ENCODE data around the gene NPAS2.

Gene NPAS2

GRCh38 chr2:100934504-100935371 lies 114.8 kb downstream of the NPAS2 start:
- H3K4me1 ChIP-seq (ENCODE audit: low read length): no peaks in the 10 kb centered on the region
- no peak overlapping the region for H3K27ac ChIP-seq (ENCODE audit: low read length)
- H3K79me2 ChIP-seq (ENCODE audit: low read length): no peaks in the 10 kb centered on the region
- H3K36me3 ChIP-seq (replicated peaks; ENCODE audit: insufficient read depth, low read length): no peaks in the 10 kb centered on the region
- TF ChIP-seq CTCF (IDR thresholded peaks at IDR 0.05; ENCODE audit: low read length) (no peak), EZH2phosphoT487 (IDR thresholded peaks at IDR 0.05; ENCODE audit: low read length) (no peak), EZH2 (optimal IDR thresholded peaks at IDR 0.05; ENCODE audit: low read depth, low read length) (no peak)
- H3K9me3 ChIP-seq (replicated peaks; ENCODE audit: insufficient read depth, low read length): no peaks in the 10 kb centered on the region
- no peak overlapping the region for H3K4me2 ChIP-seq (ENCODE audit: low read depth, low read length)
- H3K27me3 ChIP-seq (replicated peaks; ENCODE audit: insufficient read depth, low read length): no peaks in the 10 kb centered on the region
- H3K9me2 ChIP-seq (replicated peaks; ENCODE audit: insufficient read depth, low read length): no peaks in the 10 kb centered on the region
- H2AFZ ChIP-seq (ENCODE audit: low read length): no peak overlapping the region
- H3F3A ChIP-seq (ENCODE audit: insufficient read depth, low read length): no peaks in the 10 kb centered on the region
- no peaks in the 10 kb centered on the region for H4K20me1 ChIP-seq (ENCODE audit: insufficient read depth, low read length)
- H3K9ac ChIP-seq (ENCODE audit: low read length): no peak overlapping the region
- H3K4me3 ChIP-seq (ENCODE audit: low read length): no peak overlapping the region
- DNase-seq: no peak

- Histone ChIP-seq H3K9ac (ENCODE audit: low read length) (no peak overlapping the region), H3K4me2 (ENCODE audit: low read depth, low read length) (no peak overlapping the region), H3K9me2 (replicated peaks; ENCODE audit: insufficient read depth, low read length) (no peaks in the 10 kb centered on the region), H3K79me2 (ENCODE audit: low read length) (no peaks in the 10 kb centered on the region), H3K27ac (ENCODE audit: low read length) (no peak overlapping the region), H3F3A (ENCODE audit: insufficient read depth, low read length) (no peaks in the 10 kb centered on the region), H3K36me3 (replicated peaks; ENCODE audit: insufficient read depth, low read length) (no peaks in the 10 kb centered on the region), H4K20me1 (ENCODE audit: insufficient read depth, low read length) (no peaks in the 10 kb centered on the region), H2AFZ (ENCODE audit: low read length) (no peak overlapping the region), H3K4me3 (ENCODE audit: low read length) (no peak overlapping the region), H3K27me3 (replicated peaks; ENCODE audit: insufficient read depth, low read length) (no peaks in the 10 kb centered on the region), H3K9me3 (replicated peaks; ENCODE audit: insufficient read depth, low read length) (no peaks in the 10 kb centered on the region), H3K4me1 (ENCODE audit: low read length) (no peaks in the 10 kb centered on the region)
- no peak for DNase-seq
- TF ChIP-seq EZH2phosphoT487 (IDR thresholded peaks at IDR 0.05; ENCODE audit: low read length) (no peak), CTCF (IDR thresholded peaks at IDR 0.05; ENCODE audit: low read length) (no peak), EZH2 (optimal IDR thresholded peaks at IDR 0.05; ENCODE audit: low read depth, low read length) (no peak)
Observed at GRCh38 chr2:100935372-100935752, 115.4 kb downstream of the NPAS2 start.

GRCh38 chr2:100936070-100936741 lies 116.3 kb downstream of the NPAS2 start:
- Histone ChIP-seq H2AFZ (ENCODE audit: low read length) (no peak overlapping the region), H3K36me3 (replicated peaks; ENCODE audit: insufficient read depth, low read length) (no peaks in the 10 kb centered on the region), H3K27ac (ENCODE audit: low read length) (no peak overlapping the region), H3K9ac (ENCODE audit: low read length) (no peak overlapping the region), H3K79me2 (ENCODE audit: low read length) (no peaks in the 10 kb centered on the region), H3K4me1 (ENCODE audit: low read length) (no peaks in the 10 kb centered on the region), H3F3A (ENCODE audit: insufficient read depth, low read length) (no peaks in the 10 kb centered on the region), H3K9me2 (replicated peaks; ENCODE audit: insufficient read depth, low read length) (no peaks in the 10 kb centered on the region), H3K4me2 (ENCODE audit: low read depth, low read length) (no peak overlapping the region), H4K20me1 (ENCODE audit: insufficient read depth, low read length) (no peaks in the 10 kb centered on the region), H3K9me3 (replicated peaks; ENCODE audit: insufficient read depth, low read length) (no peaks in the 10 kb centered on the region), H3K4me3 (ENCODE audit: low read length) (no peak overlapping the region), H3K27me3 (replicated peaks; ENCODE audit: insufficient read depth, low read length) (no peaks in the 10 kb centered on the region)
- no peak for DNase-seq
- TF ChIP-seq EZH2phosphoT487 (IDR thresholded peaks at IDR 0.05; ENCODE audit: low read length) (no peak), CTCF (IDR thresholded peaks at IDR 0.05; ENCODE audit: low read length) (no peak), EZH2 (optimal IDR thresholded peaks at IDR 0.05; ENCODE audit: low read depth, low read length) (no peak)

All from MM.1S (cell line).